HCEC 1CT (cell line): ENCODE data around the gene MYOG.
A peak's percentile ranks its signal among the peaks of the same experiment; 100 is the strongest.

ENCODE experiments used
- DNase-seq: peaks from one replicate; pipeline ENCODE4 v3.0.0-alpha.2; 2017

The MYOG gene

DNA sequence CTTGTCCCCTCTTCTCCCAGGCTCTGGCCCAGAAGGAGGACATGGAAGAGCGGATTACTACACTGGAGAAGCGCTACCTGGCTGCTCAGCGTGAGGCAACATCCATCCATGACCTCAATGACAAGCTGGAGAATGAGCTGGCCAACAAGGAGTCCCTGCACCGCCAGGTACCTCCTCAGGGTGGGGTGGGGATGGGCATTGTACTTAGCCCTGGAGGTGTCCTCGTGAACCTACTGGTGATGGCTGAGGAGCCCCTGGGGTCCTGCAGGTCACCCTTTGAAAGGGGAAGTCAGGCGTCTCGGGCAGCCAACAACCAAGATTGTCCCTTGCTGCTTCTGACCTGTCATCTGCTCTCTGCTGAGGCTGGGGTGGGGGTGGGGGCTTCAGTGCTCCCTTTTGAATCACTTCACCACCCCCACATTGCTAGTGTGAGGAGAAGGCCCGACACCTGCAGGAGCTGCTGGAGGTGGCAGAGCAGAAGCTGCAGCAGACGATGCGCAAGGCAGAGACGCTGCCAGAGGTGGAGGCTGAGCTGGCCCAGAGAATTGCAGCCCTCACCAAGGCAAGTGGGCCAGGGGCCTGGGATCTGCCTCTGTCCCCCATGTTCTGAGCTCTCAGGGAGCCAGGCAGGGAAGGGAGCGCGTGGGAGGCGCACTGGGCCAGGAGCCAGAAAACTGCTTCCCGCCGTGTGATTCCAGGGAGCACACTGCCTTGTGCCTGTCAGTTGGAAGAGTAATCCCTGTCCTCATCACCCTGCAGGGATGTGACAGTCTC, 39.8 kb downstream of the MYOG start:
- DNase-seq: no peak

DNA sequence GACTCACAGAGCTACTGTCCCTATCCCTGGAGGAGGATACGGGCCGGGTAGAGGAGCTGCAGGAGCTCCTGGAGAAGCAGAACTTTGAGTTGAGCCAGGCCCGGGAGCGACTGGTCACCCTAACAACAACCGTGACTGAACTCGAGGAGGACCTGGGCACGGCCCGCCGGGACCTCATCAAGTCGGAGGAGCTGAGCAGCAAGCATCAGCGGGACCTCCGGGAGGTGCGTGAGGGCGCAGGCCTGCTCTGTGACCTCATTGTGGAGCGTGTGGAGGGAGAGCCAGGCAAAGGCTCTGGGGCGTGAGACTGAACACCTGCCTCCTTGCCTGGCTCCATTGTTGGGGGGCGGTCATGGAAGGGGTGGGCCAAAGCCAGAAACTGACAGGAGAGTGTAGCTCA, 40.5 kb downstream of the MYOG start:
- no peak for DNase-seq

DNA sequence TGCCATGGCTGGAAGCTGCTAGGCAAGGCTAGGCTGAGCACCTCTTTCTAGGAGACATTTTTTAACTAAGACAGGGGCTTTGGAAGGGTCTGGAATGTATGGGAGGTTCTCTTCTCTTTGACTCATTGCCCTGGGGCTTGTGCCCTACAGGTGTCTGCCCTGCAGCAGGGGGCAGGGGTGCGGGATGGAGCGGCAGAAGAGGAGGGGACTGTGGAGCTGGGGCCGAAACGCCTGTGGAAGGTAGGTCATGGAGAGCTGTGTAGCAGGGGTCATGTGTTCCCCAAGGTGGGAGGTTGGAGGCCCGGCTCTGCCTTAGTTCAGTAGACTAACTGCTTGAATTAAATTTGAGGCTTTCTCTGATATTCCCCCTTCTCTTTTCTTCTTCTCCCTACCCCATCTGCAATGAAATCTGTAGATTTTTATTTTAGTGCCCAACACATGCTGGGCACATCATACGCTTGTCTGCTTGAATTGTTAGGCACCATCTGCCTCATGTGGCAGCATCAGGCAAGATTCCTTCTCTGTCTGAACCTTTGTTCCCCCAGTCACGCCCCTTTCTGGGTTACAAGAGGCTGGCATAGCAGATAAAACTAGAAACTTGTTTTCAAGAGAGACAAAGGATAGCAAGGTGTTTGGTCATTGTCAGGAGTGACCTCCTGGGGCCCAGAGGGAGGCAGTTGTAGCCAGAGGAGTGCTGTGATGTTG, 41.1 kb downstream of the MYOG start:
- DNase-seq: no peak

DNA sequence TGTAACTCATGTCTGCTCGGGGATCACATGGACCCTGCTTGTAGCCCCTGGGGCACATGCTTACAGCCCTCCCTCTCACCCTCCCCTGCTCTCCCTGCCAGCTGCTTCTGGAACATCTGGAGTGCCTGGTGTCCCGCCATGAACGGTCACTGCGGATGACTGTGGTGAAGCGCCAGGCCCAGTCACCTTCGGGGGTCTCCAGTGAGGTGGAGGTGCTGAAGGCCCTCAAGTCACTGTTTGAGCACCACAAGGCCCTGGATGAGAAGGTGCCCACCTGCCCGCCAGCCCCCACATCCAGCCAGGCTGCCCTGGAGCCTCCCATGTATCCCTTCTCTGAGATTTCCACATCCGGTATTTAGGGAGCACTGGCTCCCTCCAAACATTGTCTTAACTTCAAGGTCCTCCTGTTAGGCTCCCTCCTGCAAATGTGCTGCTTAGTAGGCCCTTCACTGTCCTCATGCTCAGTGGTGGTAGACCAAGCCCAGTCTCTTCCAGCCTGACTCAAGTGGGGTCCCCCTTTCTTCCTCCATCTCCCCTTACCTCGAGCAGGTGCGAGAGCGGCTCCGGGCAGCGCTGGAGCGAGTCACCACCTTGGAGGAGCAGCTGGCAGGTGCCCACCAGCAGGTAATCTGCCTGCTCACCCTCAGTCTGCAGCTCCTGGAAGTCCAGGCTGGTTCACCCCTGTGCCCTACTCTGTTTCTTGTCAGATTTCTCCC, 41.8 kb downstream of the MYOG start:
- no peak for DNase-seq

DNA sequence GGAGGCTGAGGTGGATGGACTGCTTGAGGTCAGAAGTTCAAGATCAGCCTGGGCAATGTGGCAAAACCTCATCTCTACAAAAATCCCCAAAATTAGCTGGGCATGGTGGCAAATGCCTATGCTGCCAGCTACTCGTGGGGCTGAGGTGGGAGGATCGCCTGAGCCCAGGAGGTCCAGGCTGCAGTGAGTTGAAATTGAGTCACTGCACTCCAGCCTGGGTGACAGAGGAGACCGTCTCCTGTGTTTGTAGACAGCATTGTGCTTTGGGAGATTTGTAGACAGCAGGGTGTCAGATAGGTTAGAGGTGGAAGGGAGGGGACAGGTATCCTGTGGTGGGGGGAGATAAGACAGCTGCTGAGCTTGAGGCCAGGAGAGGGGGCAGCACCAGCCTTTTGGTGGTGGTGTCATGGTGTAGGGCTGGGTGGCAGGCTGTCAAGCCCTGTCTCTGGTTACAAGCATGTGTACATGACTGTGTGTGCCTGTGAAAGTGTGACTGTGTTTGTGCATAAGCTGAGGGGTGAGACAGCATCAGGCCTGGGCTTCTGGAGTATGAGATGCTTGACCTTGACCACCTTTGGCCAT, 44.4 kb downstream of the MYOG start:
- peak; percentile 15 for DNase-seq

DNA sequence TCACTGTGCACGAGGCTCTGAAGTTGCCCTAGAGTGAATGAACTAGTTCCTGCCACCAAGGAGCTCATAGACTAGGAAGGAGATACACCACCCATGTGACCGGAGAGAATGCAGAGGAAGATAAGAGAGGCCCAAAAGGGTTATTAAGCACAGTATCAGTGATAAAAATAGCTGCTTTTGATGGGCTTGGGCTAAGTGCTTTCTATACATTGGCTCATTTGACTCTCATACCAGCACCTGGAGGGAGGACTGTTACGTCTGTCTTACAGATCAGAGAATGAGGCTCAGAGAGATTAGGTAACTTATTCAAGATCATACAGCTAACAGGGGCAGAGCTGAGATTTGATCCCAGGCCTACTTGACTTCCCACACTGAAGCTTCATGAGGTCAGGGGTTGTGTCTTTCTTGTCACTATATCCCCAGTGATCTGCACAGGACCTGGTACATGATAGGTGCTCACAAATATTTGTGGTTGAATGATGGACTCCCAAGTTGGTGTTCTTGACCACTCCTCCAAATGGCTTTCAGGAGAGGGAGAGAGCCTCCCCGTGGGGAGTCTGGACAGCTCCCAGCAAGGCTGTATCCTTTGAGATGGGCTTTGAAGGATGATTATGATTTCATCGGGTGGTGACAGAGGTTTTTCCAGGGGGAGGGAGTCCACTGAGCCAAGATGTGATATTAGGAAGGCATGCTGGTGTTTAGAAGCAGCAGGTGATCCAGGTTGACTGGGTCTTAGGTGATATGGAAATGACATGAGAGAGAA, 45.1 kb downstream of the MYOG start:
- no peak for DNase-seq

DNA sequence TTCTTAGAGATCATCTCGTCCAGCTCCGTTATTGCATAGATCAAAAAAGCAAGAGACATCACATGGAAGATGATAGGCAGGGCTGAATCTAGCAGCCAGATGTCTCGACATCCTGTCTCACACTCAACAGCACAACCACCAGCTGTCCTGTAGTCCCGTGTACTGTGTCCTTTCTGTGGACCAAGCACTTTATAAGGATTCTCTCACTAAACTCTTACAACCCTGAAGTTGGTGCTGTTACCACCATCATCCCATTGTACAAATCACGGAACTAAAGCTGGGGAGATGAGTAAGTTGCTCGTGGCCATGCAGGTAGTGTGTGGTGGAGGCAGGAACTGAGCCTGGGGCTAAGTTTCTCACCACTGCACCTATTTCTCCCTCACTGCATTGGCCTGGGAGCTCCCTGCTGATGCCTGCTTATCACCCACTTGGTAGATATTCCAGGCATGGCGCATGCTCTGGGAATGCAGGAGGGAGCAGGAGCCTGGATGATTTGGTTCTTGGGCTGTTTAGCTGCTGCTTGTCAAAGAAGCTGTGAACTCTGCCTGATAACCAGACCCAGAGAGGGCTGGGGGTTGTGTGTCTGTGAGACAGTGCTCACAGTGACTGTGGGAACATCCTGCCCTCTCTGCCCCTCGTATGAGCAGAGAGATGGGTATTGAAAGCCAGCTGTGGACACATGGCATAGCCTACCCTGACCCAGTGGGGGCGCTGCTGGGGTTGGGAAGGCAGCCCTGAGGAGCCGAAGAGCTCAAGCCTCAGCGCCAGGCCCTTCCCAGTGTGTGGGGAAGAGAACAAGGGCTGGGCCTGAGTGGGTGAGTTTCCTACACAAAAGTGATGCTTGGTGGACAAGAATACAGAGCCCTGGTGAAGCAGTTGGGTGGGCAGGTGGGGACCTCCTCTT, 46.0 kb downstream of the MYOG start:
- no peak for DNase-seq

DNA sequence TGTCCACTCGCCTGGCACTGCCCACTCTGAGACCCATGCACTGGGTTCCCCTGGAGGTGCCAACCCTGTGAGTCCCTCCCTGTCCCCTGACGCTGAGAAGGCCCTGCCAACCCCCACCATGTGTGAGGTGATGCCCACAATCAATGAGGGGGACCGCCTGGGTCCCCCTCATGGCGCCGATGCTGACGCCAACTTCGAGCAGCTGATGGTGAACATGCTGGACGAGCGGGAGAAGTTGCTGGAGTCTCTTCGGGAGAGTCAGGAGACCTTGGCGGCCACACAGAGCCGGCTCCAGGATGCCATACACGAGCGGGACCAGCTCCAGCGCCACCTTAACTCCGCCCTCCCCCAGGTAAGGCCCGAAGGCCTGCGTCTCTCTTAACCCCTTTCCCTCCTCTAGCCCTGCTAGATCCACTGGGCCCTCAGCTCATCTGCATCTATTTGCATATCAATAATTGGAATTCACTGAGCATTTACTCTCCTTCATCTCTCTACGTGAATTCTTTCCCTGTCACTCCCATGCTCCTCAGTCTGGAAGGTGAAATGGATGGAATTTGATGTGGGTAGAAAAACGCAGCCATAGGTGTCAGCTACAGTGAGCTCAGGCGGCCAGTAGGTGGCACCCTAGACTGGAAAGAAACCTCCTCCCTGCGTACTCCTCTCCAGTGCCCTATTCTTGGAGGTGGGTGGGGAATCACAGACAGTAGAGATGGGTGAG, 46.8 kb downstream of the MYOG start:
- peak; percentile 58 for DNase-seq

DNA sequence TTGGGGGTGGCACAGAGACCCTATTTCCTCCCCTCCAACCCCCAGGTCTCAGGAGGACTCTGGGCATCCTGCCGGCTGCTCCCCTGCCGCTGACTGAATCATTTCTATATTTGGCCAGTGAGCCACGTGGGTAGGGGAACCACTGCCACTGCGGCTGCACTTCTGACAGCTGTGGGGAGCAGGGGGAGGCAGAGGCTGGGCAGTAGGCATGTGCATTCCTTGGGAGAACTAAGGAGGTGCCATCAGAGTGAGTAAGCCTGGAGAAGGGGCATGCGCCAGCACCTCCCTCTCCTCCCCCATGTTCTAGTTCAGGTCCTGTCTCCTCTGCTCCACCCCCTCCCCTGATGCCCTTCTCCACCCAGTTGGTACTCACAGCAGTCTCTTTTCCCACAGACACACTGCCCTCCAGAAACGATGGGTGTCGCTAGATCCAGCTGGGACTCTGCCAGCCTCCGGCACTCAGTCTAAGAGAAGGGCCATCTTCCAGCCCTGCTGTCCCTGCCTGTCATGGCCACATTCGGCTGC, 47.5 kb downstream of the MYOG start:
- DNase-seq: peak; percentile 74

DNA sequence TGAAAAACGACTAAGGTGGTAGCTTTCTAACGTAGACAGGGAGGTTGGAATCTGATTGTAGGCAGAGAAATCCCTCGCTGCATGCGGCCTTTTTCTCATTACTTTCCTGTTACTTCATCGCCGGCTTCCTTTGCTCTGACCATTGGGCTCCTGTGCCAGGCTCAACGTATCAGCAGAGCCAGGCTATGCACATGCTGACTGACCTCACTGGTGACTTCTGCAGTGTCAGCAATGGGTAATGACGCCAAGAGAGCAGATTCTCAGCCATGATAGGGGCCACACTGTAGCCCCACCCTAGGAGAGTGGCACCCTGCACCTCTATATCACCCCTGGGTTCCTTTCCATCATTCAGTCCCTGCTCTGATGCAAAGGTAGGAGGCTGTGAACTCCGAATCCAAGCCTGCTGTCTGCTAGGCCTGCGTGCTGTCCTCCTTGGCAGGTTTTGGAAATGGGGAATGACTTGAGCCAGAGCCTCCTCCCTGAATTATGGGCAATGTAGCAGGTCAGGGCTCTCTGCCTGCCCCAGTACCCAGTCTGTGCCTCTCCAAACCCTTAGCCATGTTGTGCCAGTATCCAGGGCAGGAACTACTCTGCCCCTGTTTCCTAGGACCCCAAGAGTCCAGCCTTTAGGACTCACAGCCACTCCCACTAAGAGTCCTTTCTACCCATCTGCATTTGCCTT, 48.2 kb downstream of the MYOG start:
- no peak for DNase-seq

DNA sequence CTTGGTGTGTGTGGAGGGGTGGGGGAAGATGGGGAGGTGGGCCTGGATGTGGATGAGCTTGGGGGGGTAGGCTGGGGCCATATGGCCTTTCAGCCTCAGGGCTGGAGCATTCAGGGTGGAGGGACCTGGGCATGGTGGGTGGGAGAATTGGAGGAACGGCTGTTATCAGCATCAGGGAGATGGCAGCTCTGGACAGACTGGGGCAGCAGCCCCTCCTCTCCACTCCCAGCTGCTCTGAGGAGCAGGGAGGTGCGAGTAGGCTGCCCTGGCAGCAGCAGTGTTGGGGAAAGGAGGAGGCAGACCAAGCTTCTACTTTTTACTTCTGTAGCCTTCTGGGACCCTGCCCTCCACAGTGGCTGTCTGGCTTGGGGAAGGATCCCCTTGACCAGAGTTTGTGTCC, 49.3 kb downstream of the MYOG start:
- DNase-seq: no peak

DNA sequence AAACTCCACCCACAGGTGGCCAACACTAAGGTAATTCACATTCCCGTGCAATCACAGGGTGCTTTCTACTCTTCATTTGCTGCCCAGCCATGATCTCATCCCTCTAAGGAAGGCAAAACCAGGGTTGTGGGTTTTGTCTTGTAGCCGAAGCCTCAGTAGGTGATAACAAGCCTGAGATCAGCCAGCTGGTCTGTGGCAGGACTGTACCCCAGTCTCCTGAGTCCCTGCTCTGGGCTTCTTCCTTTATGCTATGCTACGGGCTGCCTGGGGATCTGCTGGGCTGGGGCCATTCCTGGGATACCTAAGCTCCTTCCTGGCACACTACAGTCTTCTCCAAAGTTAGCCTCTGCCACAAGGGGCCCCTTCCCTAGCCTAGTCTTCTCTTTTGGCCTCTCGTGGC, 49.7 kb downstream of the MYOG start:
- no peak for DNase-seq

DNA sequence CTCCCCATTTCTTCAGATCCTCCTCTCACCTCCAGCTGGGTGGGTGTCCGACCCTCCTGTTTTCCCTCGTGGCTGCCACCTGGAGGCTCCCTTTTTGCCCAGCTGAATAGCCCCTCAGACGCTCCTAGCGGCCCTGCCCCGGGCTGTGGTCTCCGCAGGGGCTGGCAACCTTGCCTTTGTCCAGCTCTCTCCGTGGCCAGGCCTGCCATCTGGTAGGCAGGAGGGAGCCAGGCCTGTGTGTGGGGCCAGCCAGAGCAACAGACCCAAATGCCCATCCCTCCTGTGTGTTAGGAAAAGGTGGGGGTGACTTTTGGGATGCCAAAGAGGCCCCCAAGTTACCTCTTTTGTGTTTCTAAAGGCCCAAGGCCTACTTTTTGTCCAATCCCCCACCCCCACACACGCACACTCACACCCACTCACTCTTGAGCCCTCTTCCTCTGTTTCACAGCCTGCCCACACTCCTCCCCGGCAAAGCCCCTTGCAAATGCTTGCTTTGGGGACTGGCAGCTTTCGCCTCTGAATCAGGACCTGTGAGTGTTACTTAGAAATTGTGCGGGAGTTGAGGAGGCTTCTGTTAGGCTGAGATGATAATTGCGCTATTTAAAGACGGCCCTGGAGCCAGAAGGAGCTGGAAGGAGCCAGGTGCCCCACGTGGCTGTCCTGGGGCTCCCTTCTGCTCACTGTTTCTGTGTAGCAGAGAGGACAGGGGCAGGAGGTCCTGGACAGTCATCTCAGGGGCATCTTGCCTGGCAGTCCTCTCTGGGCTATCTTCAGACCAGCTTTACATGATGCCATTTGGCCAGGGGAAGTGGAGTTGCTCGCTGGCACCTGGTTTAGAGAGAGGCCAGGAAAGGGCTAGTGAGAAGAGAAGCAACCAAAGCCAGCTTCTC, 50.5 kb downstream of the MYOG start:
- DNase-seq: no peak

DNA sequence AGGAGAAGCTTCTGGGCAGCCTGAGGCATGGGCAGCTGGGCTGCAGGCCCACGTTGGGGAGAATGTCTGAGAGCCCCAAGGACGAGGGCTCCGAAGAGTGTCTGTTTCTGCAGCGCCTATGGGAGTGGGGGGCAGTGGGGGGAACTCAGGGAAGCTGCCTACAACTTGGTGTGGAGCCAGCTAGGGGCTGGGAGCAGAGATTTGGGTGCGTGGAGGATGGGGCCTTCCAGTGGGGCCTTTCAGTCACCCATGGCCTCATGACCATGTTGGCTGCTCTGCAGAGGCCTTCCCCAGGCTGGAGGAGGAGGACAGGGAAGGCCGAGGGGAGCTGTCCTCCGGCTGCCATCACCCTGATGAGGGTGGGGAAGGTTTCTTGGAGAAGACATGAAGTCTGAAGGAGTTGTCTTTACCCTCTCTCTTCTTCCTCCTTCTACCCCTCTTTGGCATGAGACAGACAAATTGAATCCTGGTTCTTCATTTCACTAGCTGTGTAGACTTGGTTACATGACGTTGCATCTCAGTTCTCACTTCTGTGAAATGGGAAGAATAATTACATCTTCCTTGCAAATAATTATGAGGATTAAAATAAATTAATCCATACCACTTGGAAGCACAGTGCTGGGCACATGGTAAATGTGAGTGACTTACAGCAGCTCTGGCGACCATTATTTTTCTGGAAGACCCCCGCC, 51.2 kb downstream of the MYOG start:
- no peak for DNase-seq

DNA sequence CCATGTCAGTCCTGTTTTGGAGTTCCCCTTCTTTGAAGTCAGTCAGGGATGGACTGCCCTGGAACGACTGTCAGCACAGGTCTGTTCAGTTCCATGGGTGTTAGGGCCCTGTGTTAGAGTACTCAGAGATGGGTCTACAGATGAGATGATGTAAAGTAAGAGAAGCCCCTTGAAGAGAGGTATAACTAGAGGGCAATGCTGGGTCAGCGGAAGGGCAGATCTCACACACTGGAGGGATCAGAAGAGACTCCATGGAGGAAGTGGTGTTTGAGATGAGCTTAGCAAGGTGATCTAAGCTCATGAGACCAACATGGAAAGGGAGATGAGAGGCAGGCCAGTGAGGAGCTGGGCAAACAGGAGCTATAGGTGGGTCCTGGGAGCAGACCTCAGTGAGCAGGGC, 51.9 kb downstream of the MYOG start:
- DNase-seq: no peak

DNA sequence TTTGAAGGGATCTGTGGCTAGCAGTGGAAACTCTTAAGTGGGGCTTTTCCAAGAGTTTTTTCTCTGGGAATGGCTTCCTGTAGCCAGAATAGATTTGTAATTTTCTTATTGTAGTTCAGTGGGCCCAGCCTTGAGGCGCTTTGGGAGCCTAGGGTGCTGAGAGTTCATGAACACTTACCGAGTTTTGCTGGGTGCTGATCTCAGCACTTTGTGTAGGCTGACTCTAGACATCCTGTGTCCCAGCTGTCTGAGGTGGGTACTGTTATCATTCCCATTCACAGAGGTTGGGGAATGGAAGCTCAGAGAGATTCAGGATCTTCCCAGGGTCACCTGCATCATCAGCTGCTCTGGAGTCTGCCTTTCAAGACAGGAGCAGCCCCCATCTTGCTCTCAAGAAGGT, 52.5 kb downstream of the MYOG start:
- DNase-seq: no peak
